Superior temporal gyrus (tissue), 1 donor: ENCODE data around the gene MR1.

ENCODE experiments used
- DNase-seq: peaks from one replicate; pipeline ENCODE4 v3.0.0-alpha.2; 2016; ENCODE audit errors: extremely low spot score

MR1 gene

DNA sequence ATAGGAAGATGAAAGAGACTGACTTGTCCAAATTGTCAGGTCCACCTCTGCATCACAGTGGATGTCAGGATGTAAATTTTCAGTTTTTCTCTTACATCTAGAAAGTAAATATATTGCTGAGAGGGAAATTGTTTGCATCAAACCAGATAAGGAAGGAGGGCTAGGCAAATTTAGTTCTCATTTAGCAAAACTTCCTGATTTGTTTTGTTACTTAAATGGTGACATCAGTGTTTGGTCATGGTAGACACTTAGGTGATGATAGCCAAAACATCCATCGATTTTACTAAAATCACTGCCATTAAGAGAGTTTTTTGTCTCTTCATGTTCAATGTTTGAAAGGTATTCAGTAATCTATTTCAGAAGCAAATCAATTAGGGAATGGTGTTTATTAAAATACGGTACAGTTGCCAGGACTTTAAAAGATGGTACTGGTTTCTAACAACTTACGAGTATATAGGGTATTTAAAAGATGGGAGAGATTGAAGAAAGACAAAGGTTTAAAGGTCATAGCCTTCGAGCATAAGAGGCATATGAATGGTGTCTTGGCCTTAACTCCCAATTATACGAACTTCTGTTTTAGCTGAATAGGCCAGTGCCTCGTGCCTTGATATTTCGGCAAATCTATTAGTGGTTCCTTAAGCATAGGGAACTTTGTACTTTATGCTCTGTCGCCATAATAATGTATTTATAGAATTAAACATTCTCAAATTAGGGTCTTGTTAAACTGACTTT is 57.7 kb downstream of the MR1 start:
- DNase-seq, result no peak

DNA sequence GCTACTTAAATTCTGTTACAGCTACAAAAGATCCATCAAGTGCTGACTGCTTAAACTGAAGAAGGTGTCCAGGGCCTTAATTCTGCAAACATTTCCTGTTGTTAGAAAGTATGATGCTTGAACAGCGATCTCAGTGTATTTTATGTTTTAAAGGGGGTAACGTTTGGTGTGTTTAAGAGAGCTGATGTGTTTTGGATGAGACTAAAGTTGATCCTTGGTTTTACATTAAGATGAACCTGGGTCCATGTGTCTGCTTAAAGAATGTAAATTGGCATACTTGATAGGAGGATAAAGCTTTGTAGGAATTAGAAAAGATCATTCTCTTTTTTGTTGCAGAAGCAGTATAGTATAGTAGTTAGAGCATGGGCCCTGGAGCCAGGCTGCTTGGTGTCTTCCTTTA is 58.3 kb downstream of the MR1 start:
- no peak for DNase-seq

DNA sequence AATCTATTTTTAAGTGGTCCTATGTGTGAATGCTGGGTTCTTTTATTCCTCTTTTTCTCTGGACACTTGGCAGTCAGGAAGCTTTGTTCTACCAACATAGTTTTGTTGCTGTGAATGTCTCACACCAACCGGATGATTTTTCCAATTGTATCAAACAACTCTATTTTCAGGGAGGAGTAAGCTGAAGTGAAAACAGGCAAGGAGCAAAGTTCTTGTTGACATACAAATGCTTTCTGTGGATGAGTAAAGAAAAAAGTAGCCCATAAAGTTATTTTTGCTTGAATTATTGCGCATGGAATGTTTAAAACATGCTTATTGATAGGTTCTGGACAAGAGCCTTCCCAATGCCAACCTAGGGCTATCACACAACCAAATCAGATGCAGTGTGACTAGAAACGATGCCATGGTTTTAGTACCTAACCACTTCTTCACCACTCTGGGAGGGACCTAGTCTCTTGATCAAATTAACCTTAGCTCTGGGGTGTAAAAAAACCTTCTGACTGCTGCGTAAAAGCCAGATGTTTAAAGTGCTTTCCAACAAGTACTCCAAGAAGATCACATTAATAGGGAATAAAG is 59.2 kb downstream of the MR1 start:
- DNase-seq, result no peak

DNA sequence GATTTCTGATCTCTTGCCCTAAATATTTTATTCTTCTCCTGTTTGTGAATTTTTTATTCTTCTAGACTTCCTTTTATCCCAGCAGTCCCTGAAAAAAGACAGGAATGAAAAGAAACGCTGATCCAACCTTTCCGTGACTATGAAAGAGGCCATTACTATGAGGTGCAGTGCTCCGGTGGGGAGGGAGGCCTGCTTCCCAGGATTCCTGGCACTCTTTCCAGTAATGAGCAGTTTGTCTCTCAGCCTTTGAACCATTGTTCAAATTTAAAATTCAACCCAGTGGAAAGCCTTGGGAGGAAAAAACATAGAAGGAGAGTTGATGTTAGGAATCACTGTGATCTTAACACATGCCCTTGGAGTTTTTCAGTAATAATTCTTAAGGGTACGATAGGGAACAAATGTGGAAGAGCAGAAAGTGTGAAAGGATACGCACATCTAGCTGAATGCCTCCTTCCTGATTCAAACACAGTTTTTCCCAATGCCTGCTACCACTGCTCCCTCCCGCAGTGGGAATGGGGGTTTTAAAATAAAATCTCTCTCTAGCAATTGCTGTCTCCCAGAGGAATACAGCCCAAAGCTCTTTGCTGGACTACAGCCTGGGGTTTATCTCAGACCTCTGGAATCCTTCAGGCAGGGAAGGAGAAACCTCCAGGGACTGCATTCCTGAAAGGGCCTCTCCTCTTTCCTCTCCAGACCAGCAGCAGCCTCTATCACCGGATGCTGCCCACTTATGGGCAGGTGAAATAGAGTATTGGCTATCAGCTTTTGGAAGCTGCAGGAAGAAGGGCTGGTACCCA is 60.8 kb downstream of the MR1 start:
- no peak for DNase-seq

DNA sequence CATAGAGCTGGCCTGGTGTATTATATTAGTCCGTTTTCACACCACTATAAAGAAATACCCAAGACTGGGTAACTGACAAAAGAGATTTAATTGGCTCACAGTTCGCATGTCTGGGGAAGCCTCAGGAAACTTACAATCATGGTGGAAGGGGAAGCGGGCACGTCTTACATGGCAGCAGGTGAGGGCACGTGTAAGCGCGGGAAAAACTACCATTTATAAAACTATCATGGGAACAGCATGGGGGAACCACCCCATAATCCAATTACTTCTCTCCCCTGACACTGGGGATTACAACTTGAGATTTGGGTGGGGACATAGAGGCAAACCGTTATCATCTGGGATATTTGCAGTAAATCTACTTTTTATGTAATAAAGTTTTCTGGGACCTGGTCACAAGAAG is 61.5 kb downstream of the MR1 start:
- DNase-seq, result no peak

DNA sequence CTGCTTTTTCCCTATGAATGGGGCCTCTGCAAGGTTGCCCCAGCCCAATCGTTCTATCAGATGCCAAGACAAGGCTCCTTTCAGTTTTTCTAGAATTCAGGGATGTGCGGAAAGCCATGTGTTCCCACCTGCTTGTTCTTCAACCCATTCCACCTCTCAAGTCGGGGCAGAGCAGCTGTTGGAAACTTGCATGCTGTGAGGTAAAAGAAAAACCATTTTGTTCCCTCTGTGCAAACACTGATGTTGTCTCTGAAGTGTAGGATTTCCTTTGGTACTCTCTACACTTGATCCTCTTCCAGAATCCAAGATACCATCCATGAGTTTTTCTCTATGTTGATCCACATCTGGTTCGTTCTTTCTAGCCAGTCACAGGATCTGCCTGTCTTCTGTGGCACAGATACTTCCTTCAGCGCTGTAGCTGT is 62.0 kb downstream of the MR1 start:
- DNase-seq, result no peak

DNA sequence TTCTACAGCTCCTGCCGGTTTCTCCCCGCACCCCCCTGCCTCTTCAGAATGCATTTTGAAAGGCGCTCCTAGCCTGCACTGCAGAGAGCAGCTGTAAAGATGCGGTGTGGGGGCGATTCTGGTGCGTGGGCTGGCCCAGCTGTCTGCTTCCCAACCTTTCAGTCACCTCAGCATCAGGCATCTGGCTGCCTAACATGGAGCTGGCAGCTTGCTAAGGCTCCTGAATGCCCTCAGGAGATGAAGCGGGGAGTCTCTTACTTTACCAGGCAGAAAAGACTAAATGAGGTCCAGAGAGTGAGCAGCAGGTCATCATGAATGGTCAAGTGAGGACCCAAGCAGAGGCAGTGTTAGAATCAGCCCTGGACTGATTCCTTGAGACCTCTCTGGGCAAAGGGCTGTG is 63.5 kb downstream of the MR1 start:
- no peak for DNase-seq

DNA sequence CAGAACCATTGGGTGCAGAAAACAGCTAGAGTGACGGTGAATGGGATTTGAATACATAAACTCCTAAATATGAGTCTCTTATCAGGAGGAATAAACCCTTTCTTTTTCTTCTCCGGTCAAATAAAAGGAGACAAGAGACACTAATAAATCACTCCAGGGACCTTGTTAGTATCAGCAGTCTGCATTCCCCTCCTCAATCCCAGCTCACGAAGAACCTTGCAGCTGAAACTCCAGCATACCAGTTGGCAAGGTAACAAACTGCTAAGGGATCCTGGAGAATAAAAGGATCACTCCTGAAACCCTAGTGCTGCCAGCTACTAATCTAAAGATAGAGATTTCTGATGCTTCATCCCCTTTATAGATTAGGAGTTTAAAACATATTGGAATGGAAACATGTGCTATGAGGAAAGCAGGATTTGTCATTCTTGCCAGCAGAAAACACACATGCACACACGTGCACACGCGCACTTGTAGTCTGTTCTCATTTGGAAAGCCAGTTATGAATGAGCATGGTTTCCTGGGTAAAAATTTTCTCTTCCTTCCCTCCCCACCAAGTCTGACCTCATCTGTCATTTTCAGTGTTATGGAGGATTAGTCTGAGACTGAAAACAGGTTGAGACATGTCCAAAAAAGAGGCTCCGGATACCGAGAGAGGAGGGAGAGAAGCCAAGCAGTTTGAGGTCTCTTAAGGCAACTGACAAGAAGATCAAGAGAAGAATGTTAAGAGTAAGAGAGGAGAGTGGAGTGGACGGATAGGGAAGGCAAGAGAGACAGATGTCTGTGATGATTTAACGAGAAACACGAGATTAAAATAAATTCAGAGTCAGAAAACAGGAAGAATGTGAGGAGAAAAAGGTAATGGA is 65.6 kb downstream of the MR1 start:
- no peak for DNase-seq

DNA sequence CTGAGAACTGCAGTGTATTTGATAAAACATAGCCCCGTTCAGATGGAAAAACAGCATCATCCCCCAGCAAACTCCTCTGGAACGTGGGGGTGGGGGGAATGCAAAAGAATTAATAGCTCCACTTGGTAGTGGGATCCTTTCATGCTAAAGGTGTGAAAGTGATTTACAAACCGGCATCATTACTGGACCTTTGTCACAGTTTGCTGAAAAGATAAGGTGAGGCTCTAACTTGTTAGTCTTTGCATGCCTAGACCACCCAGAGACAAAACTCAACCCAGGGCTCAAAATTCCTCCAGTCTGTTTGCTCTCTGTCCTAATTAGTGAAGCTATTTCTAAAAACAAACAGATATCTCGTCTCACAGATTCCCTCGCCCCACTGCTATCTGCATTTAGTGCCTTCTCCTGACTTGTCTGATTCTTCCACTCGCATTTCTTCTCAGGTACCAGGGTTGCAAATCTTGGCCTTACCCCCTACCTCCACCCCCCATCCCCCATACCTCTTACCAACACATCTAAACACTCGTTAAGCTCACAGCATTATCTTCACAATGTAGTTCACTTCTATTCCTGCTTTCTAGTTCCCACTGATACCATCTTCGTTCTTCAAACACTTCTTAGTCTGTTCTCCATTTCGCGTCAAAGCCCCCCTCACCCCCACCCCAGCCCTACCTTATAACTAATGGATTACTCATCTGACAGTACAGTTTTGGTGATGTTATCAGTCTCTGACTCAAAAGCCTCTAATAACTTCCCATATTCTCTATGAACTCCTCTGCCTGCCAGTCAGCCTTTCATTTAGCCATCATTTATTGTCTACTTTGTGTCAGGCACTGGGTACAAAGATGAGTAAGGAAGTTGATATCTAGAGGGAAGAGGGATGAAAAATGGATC is 66.5 kb downstream of the MR1 start:
- DNase-seq, result no peak

DNA sequence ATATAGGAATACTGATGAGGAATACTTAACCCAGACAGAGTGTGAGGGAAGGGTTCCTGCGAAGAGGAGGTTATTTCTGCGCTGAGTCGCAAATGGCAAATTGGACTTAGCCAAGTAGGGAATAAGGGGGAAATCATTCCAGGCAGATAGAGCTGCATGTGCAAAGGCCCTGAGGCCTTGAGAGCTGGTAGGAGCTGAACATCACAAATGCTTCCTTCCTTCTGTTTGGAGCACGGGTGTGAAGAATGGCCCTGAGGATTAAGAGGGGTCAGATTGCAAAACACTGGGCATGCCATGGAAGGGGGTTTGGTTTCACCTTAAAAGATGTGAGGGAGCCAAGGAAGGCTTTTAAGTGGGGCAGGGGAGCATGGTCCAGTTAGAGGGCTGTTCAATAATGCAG is 67.2 kb downstream of the MR1 start:
- no peak for DNase-seq

DNA sequence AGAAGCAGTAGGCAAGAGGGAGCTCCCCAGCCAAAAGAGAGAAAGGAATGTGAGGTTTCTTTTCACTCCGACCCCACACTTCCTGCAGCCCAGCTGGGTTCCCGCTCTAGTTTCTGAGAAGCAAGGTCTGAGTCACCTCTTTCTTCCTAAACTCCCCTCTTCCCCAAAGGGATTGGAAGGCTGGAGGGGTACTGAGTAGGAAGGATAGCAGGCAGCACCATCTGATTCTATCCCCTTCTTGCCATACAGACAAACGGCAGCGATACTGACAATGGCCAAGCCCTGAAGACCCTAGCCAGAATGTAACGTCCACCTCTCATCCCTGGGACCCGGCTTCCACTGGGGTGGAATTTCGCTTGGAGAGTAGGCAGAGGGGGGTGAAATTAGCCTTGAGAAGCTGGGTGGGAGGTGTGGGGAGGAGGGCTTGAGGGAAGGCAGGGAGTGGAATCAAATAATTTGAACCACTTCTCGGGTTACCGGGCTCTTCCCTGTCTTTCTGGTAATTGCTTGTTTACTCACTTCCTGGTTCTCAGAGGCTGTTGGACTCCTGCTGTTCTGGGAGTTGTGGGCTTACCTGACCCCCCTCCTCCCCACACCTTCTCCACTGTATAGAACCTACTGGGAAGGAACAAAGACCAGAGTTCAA is 67.9 kb downstream of the MR1 start:
- DNase-seq, result no peak

DNA sequence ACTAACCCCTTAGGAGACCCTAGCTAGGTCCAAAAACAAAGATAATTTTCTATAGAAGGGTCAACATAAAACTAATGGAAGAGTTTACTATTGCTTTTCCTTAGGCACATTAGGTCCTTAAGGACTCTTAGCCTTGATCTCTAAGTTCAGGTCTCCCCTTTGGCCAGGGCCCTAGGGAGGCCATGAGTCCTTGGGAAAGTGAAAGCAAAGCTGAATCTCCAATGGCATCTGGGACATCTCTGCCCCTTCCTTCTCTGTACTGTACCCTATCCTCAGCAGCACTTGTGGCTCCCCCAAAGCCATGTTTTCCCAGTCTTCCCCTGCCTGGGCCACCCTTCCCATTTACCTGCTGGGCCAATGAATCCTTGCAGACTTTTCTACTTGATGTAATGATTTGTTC is 69.1 kb downstream of the MR1 start:
- no peak for DNase-seq

DNA sequence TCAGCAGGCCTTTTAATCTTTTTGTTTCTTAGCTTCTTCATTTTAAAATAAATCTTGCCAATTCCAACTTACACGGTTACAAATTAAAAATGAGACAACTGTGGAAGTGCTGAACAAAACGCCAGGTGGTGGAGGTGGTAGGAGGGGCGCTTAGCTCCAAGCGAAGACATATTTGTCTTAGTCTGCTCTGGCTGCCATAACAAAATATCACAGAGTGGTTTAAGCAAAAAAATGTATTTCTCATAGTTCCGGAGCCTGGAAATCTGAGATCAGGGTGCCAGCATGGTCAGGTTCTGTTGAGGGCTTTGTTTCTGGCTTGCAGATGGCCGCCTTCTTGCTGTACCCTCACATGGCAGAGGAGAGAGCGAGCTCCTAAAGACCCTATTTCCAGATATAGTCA is 69.6 kb downstream of the MR1 start:
- DNase-seq, result no peak

DNA sequence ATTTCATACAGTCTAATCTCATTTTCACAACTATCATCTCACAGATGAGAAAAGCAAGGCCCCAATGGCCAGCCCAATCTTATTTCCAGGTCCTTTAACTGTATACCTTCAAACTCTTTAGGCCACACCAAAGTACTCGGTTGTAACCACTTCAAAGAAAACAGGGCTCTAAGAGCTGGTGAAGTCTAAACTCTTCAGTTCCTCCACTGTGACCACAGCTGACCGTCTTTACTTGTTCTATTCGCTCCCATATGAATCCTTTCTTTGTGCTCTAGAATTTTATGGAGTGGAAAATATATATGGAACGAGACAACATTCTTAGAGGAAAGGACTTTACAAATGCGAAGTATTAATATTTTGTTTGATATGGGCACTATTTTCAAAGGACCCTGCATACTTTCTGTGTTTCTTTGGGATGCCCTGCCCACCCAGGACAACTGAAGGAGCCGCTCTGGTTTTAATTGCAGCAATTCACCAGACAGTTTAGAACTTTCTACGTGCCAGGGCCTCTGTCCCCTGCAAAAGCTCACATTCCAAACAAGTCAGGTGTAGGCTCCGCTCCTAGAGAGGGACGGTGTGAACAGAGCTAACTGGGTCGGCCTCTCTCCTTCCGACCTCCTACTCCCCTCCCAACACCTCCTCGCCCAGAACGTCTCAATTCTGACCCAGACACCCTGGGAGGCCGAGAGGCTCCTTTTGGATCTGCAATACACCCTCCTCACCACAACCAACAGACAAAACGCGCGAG is 70.4 kb downstream of the MR1 start:
- no peak for DNase-seq

DNA sequence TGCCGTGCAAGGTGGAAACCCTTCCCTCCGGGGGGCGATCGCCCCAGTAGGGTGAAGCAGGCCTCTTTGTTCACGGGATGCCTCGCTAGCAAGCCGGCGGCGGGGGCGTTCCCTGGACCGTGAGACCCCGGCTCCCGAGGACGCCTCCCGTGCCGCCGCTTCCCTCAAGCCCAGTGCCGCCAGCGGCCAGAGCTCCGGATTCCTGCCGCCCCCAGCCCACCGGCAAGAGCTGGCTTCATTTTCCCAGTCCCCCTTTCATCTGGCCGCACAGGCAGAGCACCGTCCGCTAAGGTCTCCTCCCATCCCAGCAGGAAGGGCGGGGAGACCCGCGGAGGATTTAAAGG is 71.0 kb downstream of the MR1 start:
- DNase-seq, result no peak

DNA sequence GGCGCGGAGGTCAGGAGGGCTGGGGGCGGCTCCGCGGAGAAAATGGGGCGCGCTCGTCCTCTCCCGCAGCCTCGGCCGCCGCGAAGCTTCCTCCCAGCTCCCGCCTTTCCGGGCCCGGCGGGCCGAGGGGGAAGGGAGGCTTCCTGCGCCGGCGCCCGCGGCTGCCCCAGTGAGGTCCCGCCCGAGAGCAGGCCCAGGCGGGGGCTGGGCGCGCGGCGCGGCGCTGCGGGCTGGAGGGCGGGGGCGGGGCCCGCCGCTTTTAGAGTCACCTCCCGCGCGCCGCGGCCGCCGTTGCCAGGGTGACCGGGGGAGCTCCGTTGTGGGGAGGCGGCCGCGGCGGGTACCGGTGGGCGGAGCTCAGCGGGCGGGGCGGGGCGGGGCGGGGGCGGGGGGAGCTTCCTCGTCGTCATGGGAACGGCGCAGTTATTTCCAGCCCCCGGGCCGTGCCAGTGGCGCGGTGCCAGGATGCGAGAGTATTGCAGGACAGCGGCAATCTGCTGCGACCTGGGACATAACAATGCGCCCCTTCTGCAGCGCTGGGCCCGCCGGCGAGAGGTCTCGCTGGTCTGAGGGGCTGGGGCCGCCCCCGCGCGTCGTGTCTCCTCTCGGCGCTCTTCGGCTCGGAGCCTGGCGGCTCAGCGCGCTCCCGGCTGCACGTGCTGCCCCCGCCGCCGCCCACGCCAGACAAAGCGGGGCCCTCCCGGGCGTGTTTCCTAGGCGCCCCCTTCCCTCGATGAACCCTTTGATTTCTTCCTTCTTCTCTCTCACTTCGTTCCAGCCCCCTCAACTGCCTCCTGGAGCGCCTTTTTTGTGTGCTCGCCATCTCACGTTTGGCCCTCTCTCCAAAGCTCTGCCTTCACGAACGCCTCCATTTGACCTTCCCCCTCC is 71.6 kb downstream of the MR1 start:
- DNase-seq, result peak; percentile 74

DNA sequence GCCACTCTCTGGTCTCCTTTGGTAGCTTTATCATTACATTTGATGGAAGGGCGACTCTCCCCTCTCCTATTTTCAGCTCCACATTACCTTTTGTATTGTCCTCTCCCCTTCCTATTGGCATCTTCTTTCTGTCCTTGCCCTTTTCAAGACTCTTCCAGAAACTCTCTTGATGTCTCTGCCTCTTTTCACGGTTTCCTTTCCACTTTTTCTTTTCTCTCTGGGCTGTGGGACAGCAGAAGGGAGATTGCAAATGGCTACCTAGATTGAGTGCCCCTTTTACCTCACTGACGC is 72.2 kb downstream of the MR1 start:
- no peak for DNase-seq

DNA sequence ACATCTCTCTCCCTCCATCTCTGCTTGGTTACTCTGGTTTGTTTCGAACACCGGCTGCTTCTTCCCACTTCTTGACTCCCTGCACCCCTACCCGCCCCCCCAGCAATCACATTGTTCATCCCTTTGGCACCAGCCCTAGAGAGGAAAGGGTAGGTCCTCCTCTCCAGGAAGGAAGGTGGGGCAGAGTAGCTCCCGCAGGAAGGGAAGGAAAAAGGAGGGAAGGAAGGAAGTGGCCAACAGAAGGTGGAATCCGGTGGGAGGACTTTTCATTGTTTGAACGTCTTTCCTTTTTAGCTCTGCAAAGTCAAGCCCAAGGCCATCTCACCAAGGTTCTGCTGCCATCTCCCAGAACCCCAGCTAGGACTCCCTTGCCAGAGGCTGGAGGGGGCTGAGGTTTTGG is 72.7 kb downstream of the MR1 start:
- DNase-seq, result no peak

DNA sequence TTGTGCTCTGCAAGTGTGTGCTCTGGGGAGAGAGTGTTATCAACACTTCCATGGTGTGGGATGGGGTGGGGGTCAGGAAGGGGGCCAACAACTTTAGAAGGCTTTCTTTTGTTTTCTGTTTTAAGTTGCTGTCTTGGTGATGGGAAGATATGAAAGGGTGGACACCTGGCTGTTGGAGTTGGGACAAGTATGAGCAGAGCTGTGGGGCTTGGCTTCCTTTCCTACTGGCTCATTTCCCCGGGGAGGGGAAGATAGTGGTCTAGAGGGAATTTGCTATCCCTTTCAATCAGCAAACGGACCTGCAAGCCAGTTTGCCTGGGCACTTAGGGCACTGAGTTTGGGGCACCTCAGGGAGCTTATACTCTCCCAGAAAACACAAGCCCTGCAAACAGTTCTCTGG is 73.9 kb downstream of the MR1 start:
- no peak for DNase-seq
